ENCODE data around the gene GPAT2.
"Not testable (repeated sequence)": the region's sequence is repeated elsewhere in the genome, so short reads cannot be mapped to it uniquely, and the experiment has no call there.

GRCh38 chr2:96012086-96012791 is 22.5 kb downstream of the GPAT2 start:
- not testable (repeated sequence) for TF ChIP-seq EZH2 (IDR thresholded peaks at IDR 0.05; ENCODE audit: insufficient read depth, poor library complexity, severe bottlenecking); EZH2phosphoT487 (IDR thresholded peaks at IDR 0.05; ENCODE audit: insufficient read depth, low read depth)

Data from GM23248 (cell line).